Tibial nerve (tissue), 3 donors: Measurements from ENCODE around the gene TKTL2.

Experiments used
- CTCF ChIP-seq, 5 experiments: fragments of 200-600 bp in 3 of 5; fragments of 450-650 bp in 2 of 5; sonication (generic) in 3 of 5; IDR thresholded peaks; one replicate each; pipeline ENCODE4 v1.5.1; 2016 to 2019; ENCODE audit warnings: antibody characterized with exemption in 5 of 5, mild to moderate bottlenecking in 3 of 5, moderate library complexity in 2 of 5
- POLR2A ChIP-seq, 2 donors: fragments of 450-650 bp; IDR thresholded peaks; one replicate each; pipeline ENCODE4 v1.6.1; 2017; ENCODE audit warnings: antibody characterized with exemption in 2 of 2, mild to moderate bottlenecking in 2 of 2, moderate library complexity in 2 of 2

- TF ChIP-seq CTCF (IDR thresholded peaks at IDR 0.05) = no peak
- TF ChIP-seq POLR2A (IDR thresholded peaks at IDR 0.05) = no peak
These were observed 424 bp downstream of the TKTL2 start for GRCh38 chr4:163473130-163473529.
